Limb (tissue), 2 donors: ENCODE data around the gene FURIN.
"Not testable (repeated sequence)": the region's sequence is repeated elsewhere in the genome, so short reads cannot be mapped to it uniquely, and the experiment has no call there.

ENCODE experiments used
- DNase-seq, 2 donors: peaks; one replicate each; pipeline ENCODE4 v3.0.0-alpha.2; 2016; ENCODE audit errors: extremely low spot score in 2 of 2

FURIN gene

GRCh38 chr15:90869601-90870353 is 1.4 kb downstream of the FURIN start:
- peak in 1 of 2 donors; percentile 52 for DNase-seq

- DNase-seq, result no peak
Observed at GRCh38 chr15:90870354-90871138, 2.2 kb downstream of the FURIN start.

- peak in 1 of 2 donors; percentile 71 for DNase-seq
Observed at GRCh38 chr15:90871139-90871715, 2.8 kb downstream of the FURIN start.

- DNase-seq, result no peak
Observed at GRCh38 chr15:90871716-90872485, 3.5 kb downstream of the FURIN start.

GRCh38 chr15:90872486-90873184 is 4.2 kb downstream of the FURIN start:
- no peak for DNase-seq

GRCh38 chr15:90873488-90873997 is 5.2 kb downstream of the FURIN start:
- no peak for DNase-seq

GRCh38 chr15:90873998-90874605 is 5.7 kb downstream of the FURIN start:
- no peak for DNase-seq

GRCh38 chr15:90874986-90875385 is 6.6 kb downstream of the FURIN start:
- DNase-seq, result not testable (repeated sequence)

GRCh38 chr15:90875549-90875981 is 7.2 kb downstream of the FURIN start:
- DNase-seq, result no peak

GRCh38 chr15:90876046-90876445 is 7.7 kb downstream of the FURIN start:
- DNase-seq, result no peak

- DNase-seq, result no peak
Observed at GRCh38 chr15:90876512-90877170, 8.3 kb downstream of the FURIN start.

GRCh38 chr15:90877315-90877714 is 8.9 kb downstream of the FURIN start:
- no peak for DNase-seq

- DNase-seq, result no peak
Observed at GRCh38 chr15:90877996-90878395, 9.6 kb downstream of the FURIN start.

- DNase-seq, result no peak
Observed at GRCh38 chr15:90878660-90879059, 10.3 kb downstream of the FURIN start.

- DNase-seq, result no peak
Observed at GRCh38 chr15:90879730-90880366, 11.5 kb downstream of the FURIN start.

- DNase-seq, result no peak
Observed at GRCh38 chr15:90880381-90881145, 12.2 kb downstream of the FURIN start.

- DNase-seq, result no peak
Observed at GRCh38 chr15:90881181-90881977, 13.0 kb downstream of the FURIN start.
